Coronary artery (tissue), 2 donors: ENCODE measurements around the gene OR6K6.

ENCODE experiments used
- DNase-seq: peaks from one replicate; pipeline ENCODE4 v3.0.0-alpha.2; 2017; ENCODE audit warnings: low spot score
- H3K27ac ChIP-seq, 2 donors: fragments of 200-600 bp; sonication (generic); one replicate each; pipeline ENCODE4 v1.5.1; 2016 to 2019
- H3K4me3 ChIP-seq: fragments of 200-600 bp; sonication (generic); 2 replicates; pipeline ENCODE4 v1.5.1; 2016; ENCODE audit warnings: mild to moderate bottlenecking, moderate library complexity
- CTCF ChIP-seq: fragments of 200-600 bp; sonication (generic); IDR thresholded peaks from one replicate; pipeline ENCODE4 v1.5.1; 2019; ENCODE audit warnings: antibody characterized with exemption

The OR6K6 gene

GRCh38 chr1:158754420-158754819 is at the start of gene OR6K6:
OR6K6 (plus strand) TSS chr1:158754720; CDS start chr1:158754888, 168 bp downstream.
- no peak for DNase-seq
- no peak for TF ChIP-seq CTCF
- Histone ChIP-seq H3K27ac (no peak within 1 kb of the TSS), H3K4me3 (no peak within 1 kb of the TSS)

DNA sequence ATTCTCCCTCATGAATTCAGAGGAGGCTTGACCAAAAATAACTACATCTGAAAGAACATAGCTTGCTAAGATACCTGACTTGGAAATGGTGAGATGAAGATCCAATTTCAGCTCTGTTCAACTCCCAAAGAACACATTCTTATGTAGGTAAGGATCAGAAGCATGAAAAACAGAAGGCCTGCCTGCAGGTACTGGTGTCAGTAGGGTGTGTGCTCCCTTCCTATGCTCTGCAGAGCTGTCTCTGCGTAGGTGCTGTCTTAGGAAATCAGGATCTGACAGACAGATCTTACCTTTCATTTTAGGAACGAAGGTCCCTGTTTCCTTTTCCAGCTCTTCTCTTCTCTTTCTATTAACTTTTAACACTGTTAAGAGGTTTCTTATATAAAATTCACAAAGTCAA is 48.4 kb upstream of the OR6K6 start:
- TF ChIP-seq CTCF, result no peak
- no peak overlapping the region for H3K4me3 ChIP-seq
- H3K27ac ChIP-seq, result no peak overlapping the region
- no peak for DNase-seq

GRCh38 chr1:158711098-158711497 is 43.4 kb upstream of the OR6K6 start:
- TF ChIP-seq CTCF, result no peak
- DNase-seq, result no peak
- no peak overlapping the region for H3K4me3 ChIP-seq
- no peak overlapping the region for H3K27ac ChIP-seq

DNA sequence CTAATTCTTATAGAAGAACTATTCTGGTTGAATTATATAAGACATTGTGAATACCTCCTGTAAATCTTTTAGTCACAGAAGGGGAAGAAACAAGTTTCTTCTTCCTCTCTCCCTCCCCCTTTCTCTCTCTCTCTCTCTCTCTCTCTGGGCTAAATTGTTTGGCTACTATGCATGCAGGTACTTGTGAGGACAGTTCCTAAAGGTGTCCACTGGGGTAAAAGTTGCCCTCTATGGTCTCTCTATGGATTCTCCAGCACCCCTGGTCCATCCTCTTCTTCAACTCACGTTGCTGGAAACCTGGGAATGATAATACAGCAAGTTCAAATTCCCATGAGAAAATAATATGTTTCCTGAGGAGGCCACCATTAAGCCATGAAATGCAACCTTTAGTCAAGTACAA is 39.8 kb upstream of the OR6K6 start:
- no peak for DNase-seq
- no peak for TF ChIP-seq CTCF

GRCh38 chr1:158716335-158716734 is 38.2 kb upstream of the OR6K6 start:
- TF ChIP-seq CTCF, result no peak
- H3K27ac ChIP-seq, result no peak overlapping the region

More for the DNA sequence above, 39.8 kb upstream of the OR6K6 start:
- Histone ChIP-seq H3K4me3 (no peak overlapping the region), H3K27ac (no peak overlapping the region)

DNA sequence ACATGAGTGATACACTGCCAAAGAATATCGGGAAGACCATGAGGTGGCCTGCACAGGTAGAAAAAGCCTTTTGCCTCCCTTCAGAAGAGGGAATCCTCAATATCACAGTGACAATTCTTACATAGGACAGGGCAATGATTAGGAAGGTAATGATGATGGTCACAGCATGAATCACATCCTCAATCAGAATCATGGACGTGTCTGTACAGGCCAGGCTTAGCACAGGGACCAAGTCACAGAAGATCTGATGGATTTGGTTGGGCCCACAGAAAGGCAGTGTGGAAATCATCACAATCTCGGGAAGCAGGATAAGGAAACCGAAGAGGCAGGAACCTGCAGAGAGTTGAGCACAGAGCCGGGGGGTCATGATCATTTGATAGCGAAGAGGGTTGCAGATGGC is 37.2 kb upstream of the OR6K6 start:
- DNase-seq, result no peak
- no peak for TF ChIP-seq CTCF
- no peak overlapping the region for H3K27ac ChIP-seq
- H3K4me3 ChIP-seq, result no peak overlapping the region

More at GRCh38 chr1:158716335-158716734, 38.2 kb upstream of the OR6K6 start:
- no peak for DNase-seq
- H3K4me3 ChIP-seq, result no peak overlapping the region

DNA sequence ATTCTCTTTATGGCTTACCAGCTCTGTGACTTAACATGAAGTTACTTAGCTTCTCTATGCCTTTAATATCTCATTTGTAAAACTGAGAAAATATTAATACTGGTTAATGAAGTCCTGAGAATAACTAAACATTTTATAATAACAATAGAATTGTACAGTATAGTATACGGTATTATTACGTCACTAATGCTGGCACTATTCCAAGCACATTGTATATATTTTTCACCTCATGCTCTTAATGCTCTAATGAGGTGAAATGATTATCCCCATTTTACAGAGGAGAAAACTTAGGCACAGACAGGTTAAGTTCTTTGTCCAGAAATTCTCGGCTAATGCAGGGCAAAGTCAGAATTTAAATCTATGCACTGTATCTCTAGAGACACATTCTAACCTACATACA is 34.9 kb upstream of the OR6K6 start:
- Histone ChIP-seq H3K4me3 (no peak overlapping the region), H3K27ac (no peak overlapping the region)
- no peak for DNase-seq
- TF ChIP-seq CTCF, result no peak
